OCI-LY3 (cell line): ENCODE results near the gene PLA2G12B.

Source experiments
- CTCF ChIP-seq: fragments of 200-600, 300-600 bp; sonication (generic); IDR thresholded peaks from 2 replicates; pipeline ENCODE4 v1.5.1; 2014; ENCODE audit warnings: antibody characterized with exemption, low read length, low read depth
- EZH2phosphoT487 ChIP-seq: fragments of 200-600 bp; shearing (Covaris generic); IDR thresholded peaks from 2 replicates; pipeline ENCODE4 v1.6.1; 2018; ENCODE audit warnings: antibody characterized with exemption, mixed run types, low read depth

GRCh38 chr10:72951760-72952159 is 2.8 kb downstream of the PLA2G12B start:
- TF ChIP-seq CTCF (no peak), EZH2phosphoT487 (no peak)
